NCI-H1048 (cell line): ENCODE results near the gene HAT1.
"Not testable (repeated sequence)": the region's sequence is repeated elsewhere in the genome, so short reads cannot be mapped to it uniquely, and the experiment has no call there.

ENCODE experiments used
- DNase-seq: peaks from one replicate; lab custom pipeline; 2025; lab: John Stamatoyannopoulos, UW

Gene HAT1

GRCh38 chr2:171972329-171972982, 50.2 kb downstream of the HAT1 start:
- no peak for DNase-seq

- DNase-seq: no peak
Observed at GRCh38 chr2:171979103-171979502, 56.8 kb downstream of the HAT1 start.

GRCh38 chr2:171983924-171984323, 61.7 kb downstream of the HAT1 start:
- DNase-seq: not testable (repeated sequence)

GRCh38 chr2:171985076-171985475, 62.8 kb downstream of the HAT1 start:
- no peak for DNase-seq

GRCh38 chr2:171986778-171987177, 64.5 kb downstream of the HAT1 start:
- DNase-seq: no peak

GRCh38 chr2:171991027-171991426, 68.8 kb downstream of the HAT1 start:
- no peak for DNase-seq

- DNase-seq: no peak
Observed at GRCh38 chr2:171995586-171995985, 73.3 kb downstream of the HAT1 start.

GRCh38 chr2:171996021-171996420, 73.8 kb downstream of the HAT1 start:
- DNase-seq: no peak

- DNase-seq: not testable (repeated sequence)
Observed at GRCh38 chr2:171997031-171997430, 74.8 kb downstream of the HAT1 start.

GRCh38 chr2:171999161-171999560, 76.9 kb downstream of the HAT1 start:
- DNase-seq: no peak

- DNase-seq: peak; percentile 41
Observed at GRCh38 chr2:171999604-172000469, 77.6 kb downstream of the HAT1 start, which contains the start of gene METAP1D. Gene METAP1D, plus strand, starts transcription at chr2:171999953. Its CDS starts 17 bp downstream, at chr2:171999970.

- DNase-seq: no peak
Observed at GRCh38 chr2:172000696-172001361, 78.6 kb downstream of the HAT1 start.

- DNase-seq: no peak
Observed at GRCh38 chr2:172007372-172007771, 85.1 kb downstream of the HAT1 start.

GRCh38 chr2:172009823-172010222, 87.6 kb downstream of the HAT1 start:
- DNase-seq: no peak

GRCh38 chr2:172011812-172012575, 89.7 kb downstream of the HAT1 start:
- no peak for DNase-seq

- DNase-seq: no peak
Observed at GRCh38 chr2:172012677-172013391, 90.6 kb downstream of the HAT1 start.

- no peak for DNase-seq
Observed at GRCh38 chr2:172013396-172013795, 91.1 kb downstream of the HAT1 start.

- DNase-seq: no peak
Observed at GRCh38 chr2:172021074-172021931, 99.0 kb downstream of the HAT1 start.

GRCh38 chr2:172021955-172022354, 99.7 kb downstream of the HAT1 start:
- no peak for DNase-seq

GRCh38 chr2:172031536-172031935, 109.3 kb downstream of the HAT1 start:
- DNase-seq: no peak
